Lung (tissue), 12 donors: ENCODE results near the gene OST4. TPM values are rescaled to one million over a fixed set of nuclear protein-coding genes. Genes with fewer than 3 reads are reported as not detected.

Source experiments
- ATAC-seq: fragments of 200-7000 bp; cut with Tn5 transposase; one replicate; pipeline ENCODE4 v1.9.1; 2020; ENCODE audit warnings: moderate number of reproducible peaks; ENCODE audit not compliant: insufficient read depth, low FRiP score
- DNase-seq, 3 donors: peaks; one replicate each; pipeline ENCODE4 v3.0.0-alpha.2; 2013 to 2017
- H3K27ac ChIP-seq, 2 donors: one replicate each; pipeline ENCODE4 v1.5.1; 2013; ENCODE audit warnings: mild to moderate bottlenecking in 2 of 2, moderate library complexity in 2 of 2, control low read depth in 1 of 2, inconsistent platforms in 1 of 2, low read depth in 1 of 2, low read length in 1 of 2
- H3K27me3 ChIP-seq, 3 donors: one replicate each; pipeline ENCODE4 v1.5.1; 2013; ENCODE audit warnings: low read length in 2 of 3; ENCODE audit not compliant: control insufficient read depth in 3 of 3, insufficient read depth in 3 of 3
- H3K36me3 ChIP-seq, 4 donors: one replicate each; pipeline ENCODE4 v1.5.1; 2013; ENCODE audit warnings: low read length in 4 of 4, mild to moderate bottlenecking in 1 of 4, moderate library complexity in 1 of 4; ENCODE audit not compliant: control insufficient read depth in 4 of 4, insufficient read depth in 4 of 4
- H3K4me1 ChIP-seq, 5 donors: one replicate each; pipeline ENCODE4 v1.5.1; 2013; ENCODE audit warnings: low read length in 5 of 5, mild to moderate bottlenecking in 2 of 5, moderate library complexity in 1 of 5; ENCODE audit not compliant: control insufficient read depth in 5 of 5, insufficient read depth in 5 of 5
- H3K4me3 ChIP-seq: one replicate; pipeline ENCODE4 v1.5.1; 2013; ENCODE audit warnings: mild to moderate bottlenecking, control low read depth, moderate library complexity
- H3K9ac ChIP-seq, 2 donors: one replicate each; pipeline ENCODE4 v1.5.1; 2013; ENCODE audit warnings: low read length in 2 of 2, control low read depth in 1 of 2; ENCODE audit not compliant: insufficient read depth in 1 of 2
- H3K9me3 ChIP-seq, 4 donors: one replicate each; pipeline ENCODE4 v1.5.1; 2013; ENCODE audit warnings: low read length in 3 of 4, mild to moderate bottlenecking in 1 of 4, moderate library complexity in 1 of 4; ENCODE audit not compliant: control insufficient read depth in 4 of 4, insufficient read depth in 3 of 4
- WGBS, 2 donors: extraction: QIAGEN DNeasy Blood & Tissue Kit; methylation state at CpG; one replicate each; pipeline ENCODE4 v1.1.7; 2013; 5-methylcytosine and 5-hydroxymethylcytosine counted together
- polyA plus RNA-seq, 2 donors: library from polyadenylated mRNA; stranded (reverse); fragments of 200-250 nt; gene quantifications; one replicate each; pipeline ENCODE4 v1.2.1, GENCODE V29; 2013
- total RNA-seq, 2 donors: library from RNA; depleted of rRNA in 1 of 2; stranded (reverse); fragments of >200 nt in 1 of 2; gene quantifications; one replicate each; pipeline ENCODE4 v1.2.1, GENCODE V29; 2014 to 2021
- TF ChIP-seq, protein P1 (sequence below): IDR thresholded peaks from 2 replicates; pipeline ENCODE4 v1.5.1; 2012; ENCODE audit warnings: mild to moderate bottlenecking; ENCODE audit errors: control extremely low read depth, extremely low read depth
- donor health status: control.
- donor health status: control.
- donor health status: Bipolar disorder and iron deficiency.
- donor health status: healthy.
- donor health status: DM: yes; HTN: yes; CAD: no.

Gene OST4
- total and polyA plus RNA-seq, 4 donors = 164 to 577 (median 309) TPM

DNA sequence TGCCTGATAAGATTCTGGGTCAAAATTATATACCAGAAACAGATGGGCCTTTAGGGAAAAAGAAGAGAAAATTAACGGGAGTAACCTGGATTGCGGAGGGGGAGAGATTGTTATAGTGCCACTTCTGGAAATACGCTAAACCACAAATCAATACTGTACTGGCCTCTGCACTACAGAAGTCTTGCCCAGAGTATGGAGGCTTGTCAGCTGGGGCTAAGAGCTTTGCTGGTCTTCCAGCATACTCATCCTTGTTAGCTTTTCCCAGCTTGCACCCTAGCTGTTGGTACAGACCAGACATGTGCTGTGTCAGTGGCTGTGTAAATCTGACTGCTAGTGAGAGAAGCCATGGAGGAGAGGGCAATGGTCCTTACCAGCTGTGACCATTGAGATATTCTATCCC lies 11.1 kb downstream of the OST4 start:
- H3K9me3 ChIP-seq = no peaks in the 10 kb centered on the region
- WGBS, 2 donors = 95% methylated on average over 3 of the region's 3 CpGs
- no peak for ATAC-seq
- no peak overlapping the region for H3K4me3 ChIP-seq
- no peak for DNase-seq
- no peak overlapping the region for H3K9ac ChIP-seq
- H3K36me3 ChIP-seq = peaks cover 5 to 45% (median 34%) of the 10 kb centered on the region in 4 donors
- peaks cover 0 to 8% (median 0%) of the 10 kb centered on the region in 5 donors for H3K4me1 ChIP-seq
- TF ChIP-seq, protein P1, sequence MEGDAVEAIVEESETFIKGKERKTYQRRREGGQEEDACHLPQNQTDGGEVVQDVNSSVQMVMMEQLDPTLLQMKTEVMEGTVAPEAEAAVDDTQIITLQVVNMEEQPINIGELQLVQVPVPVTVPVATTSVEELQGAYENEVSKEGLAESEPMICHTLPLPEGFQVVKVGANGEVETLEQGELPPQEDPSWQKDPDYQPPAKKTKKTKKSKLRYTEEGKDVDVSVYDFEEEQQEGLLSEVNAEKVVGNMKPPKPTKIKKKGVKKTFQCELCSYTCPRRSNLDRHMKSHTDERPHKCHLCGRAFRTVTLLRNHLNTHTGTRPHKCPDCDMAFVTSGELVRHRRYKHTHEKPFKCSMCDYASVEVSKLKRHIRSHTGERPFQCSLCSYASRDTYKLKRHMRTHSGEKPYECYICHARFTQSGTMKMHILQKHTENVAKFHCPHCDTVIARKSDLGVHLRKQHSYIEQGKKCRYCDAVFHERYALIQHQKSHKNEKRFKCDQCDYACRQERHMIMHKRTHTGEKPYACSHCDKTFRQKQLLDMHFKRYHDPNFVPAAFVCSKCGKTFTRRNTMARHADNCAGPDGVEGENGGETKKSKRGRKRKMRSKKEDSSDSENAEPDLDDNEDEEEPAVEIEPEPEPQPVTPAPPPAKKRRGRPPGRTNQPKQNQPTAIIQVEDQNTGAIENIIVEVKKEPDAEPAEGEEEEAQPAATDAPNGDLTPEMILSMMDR = no peak
- no peaks in the 10 kb centered on the region for H3K27me3 ChIP-seq
- no peak overlapping the region for H3K27ac ChIP-seq

DNA sequence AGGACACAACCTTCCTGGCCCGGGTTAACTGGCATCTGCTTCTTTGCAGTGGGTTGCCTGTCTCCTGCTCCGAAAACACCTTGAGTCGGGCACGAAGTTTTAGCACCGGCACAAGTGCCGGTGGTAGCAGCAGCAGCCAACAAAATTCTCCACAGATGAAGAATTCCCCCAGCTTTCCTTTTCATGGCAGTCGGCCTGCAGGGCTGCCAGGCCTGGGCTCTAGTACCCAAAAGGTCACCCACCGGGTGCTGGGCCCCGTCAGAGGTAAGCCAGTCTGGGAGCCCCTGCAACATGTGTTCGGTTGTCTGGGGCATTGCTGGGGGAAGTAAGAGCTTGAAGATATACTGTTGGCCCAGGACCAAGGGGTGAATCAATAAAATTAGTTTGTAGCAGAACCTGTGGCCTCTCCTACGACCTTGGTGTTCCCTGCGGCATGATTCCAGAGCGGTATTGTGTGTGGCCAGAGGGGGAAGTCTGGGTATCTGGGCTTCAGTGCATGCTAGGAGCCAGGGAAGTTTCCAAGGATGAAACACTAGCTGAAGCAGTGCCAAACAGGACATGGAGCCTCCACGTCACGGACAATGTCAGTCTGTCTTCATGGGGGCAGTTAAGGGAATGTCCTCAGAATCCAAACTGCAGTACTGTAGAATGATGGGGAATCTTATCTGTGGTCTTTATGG lies 12.2 kb downstream of the OST4 start:
- H3K9ac ChIP-seq = no peak overlapping the region
- DNase-seq (no peak), ATAC-seq (no peak)
- TF ChIP-seq, protein P1 = no peak
- peaks cover 5 to 51% (median 41%) of the 10 kb centered on the region in 4 donors for H3K36me3 ChIP-seq
- no peaks in the 10 kb centered on the region for H3K27me3 ChIP-seq
- no peak overlapping the region for H3K4me3 ChIP-seq
- H3K4me1 ChIP-seq = peaks cover 0 to 6% (median 0%) of the 10 kb centered on the region in 5 donors
- H3K9me3 ChIP-seq = no peaks in the 10 kb centered on the region
- no peak overlapping the region for H3K27ac ChIP-seq
- 79 to 91% methylated on average over 15 of the region's 15 CpGs for WGBS, 2 donors

DNA sequence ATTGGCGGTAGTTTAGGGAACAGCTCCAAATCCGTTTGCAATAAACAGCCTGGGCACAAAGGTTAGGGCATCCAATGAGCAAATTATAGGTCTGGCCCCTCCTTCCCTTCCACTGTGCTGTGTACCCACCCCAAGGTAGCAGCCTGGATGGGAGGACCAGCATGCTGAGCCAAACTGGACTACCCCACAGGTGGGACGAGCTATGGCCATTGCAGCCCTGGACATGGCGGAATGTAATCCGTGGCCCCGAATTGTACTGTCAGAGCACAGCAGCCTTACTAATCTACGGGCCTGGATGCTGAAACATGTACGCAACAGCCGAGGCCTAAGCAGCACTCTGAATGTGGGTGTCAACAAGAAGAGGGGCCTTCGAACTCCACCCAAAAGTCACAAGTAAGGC lies 13.2 kb downstream of the OST4 start:
- TF ChIP-seq, protein P1 = no peak
- Histone ChIP-seq H3K36me3 (peaks cover 5 to 59% (median 47%) of the 10 kb centered on the region in 4 donors), H3K4me3 (no peak overlapping the region), H3K27me3 (no peaks in the 10 kb centered on the region), H3K4me1 (no peaks in the 10 kb centered on the region), H3K27ac (no peak overlapping the region), H3K9ac (no peak overlapping the region), H3K9me3 (no peaks in the 10 kb centered on the region)
- ATAC-seq (no peak), DNase-seq (no peak)
- 94 to 96% methylated on average over 10 of the region's 10 CpGs for WGBS, 2 donors
